Measurements from ENCODE around the gene CYP1A1.

DNA sequence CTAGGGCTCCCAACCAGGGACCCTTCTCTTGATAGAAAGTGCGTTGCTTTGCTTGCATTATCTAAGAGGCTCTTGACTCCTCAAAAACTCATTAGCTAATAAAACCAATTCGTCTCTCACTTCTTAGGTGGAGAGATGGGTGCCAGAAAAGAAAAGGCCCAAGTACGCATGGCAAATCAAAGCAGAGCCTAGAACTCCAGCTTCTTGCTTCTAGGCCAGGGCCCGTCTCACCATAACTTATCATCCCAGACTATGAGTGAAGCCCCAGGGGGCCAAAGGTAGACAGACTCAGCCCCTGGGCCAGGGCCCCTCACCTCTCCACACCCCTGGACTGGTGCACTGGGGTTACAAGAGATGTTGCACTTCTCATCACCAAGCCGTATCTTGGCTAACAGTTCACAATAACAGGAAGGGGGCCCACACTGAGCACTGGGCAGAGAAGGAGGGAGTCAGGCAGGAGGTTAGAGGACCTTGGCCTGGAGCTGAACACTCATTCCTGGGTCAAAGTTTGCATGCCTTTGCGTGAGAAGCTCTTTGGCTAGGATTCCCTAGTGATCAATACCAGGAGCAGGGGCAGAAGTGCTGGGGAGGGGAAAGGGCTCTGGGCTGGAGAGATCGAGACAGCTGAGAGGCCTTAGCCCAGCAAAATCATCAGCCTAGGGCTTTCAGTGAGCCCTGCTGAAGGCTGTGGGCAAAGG lies 5.4 kb upstream of the CYP1A1 start:
- no peak for TF ChIP-seq POLR2AphosphoS5 (IDR thresholded peaks at IDR 0.05; ENCODE audit: control insufficient read depth, insufficient read depth, low read depth, low read length)
- TF ChIP-seq FUS (optimal IDR thresholded peaks at IDR 0.05; ENCODE audit: low read depth, low read length): no peak
- TF ChIP-seq HLTF (IDR thresholded peaks at IDR 0.05): no peak
- TF ChIP-seq, protein P1, sequence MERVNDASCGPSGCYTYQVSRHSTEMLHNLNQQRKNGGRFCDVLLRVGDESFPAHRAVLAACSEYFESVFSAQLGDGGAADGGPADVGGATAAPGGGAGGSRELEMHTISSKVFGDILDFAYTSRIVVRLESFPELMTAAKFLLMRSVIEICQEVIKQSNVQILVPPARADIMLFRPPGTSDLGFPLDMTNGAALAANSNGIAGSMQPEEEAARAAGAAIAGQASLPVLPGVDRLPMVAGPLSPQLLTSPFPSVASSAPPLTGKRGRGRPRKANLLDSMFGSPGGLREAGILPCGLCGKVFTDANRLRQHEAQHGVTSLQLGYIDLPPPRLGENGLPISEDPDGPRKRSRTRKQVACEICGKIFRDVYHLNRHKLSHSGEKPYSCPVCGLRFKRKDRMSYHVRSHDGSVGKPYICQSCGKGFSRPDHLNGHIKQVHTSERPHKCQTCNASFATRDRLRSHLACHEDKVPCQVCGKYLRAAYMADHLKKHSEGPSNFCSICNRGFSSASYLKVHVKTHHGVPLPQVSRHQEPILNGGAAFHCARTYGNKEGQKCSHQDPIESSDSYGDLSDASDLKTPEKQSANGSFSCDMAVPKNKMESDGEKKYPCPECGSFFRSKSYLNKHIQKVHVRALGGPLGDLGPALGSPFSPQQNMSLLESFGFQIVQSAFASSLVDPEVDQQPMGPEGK (CRISPR knock-in tag; IDR thresholded peaks at IDR 0.05; ENCODE audit: borderline replicate concordance): no peak
- TF ChIP-seq, protein P2, sequence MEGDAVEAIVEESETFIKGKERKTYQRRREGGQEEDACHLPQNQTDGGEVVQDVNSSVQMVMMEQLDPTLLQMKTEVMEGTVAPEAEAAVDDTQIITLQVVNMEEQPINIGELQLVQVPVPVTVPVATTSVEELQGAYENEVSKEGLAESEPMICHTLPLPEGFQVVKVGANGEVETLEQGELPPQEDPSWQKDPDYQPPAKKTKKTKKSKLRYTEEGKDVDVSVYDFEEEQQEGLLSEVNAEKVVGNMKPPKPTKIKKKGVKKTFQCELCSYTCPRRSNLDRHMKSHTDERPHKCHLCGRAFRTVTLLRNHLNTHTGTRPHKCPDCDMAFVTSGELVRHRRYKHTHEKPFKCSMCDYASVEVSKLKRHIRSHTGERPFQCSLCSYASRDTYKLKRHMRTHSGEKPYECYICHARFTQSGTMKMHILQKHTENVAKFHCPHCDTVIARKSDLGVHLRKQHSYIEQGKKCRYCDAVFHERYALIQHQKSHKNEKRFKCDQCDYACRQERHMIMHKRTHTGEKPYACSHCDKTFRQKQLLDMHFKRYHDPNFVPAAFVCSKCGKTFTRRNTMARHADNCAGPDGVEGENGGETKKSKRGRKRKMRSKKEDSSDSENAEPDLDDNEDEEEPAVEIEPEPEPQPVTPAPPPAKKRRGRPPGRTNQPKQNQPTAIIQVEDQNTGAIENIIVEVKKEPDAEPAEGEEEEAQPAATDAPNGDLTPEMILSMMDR (IDR thresholded peaks at IDR 0.05 in 2 of 3, conservative IDR thresholded peaks at IDR 0.05 in 1 of 3; ENCODE audit: insufficient read depth in 2 of 3, low read depth in 1 of 3, low read length in 3 of 3): no peak
- TF ChIP-seq NRF1 (conservative IDR thresholded peaks at IDR 0.05 in 1 of 2, IDR thresholded peaks at IDR 0.05 in 1 of 2): no peak
- TF ChIP-seq ZNF232 (CRISPR knock-in tag; IDR thresholded peaks at IDR 0.05): no peak
- TF ChIP-seq, protein P3, sequence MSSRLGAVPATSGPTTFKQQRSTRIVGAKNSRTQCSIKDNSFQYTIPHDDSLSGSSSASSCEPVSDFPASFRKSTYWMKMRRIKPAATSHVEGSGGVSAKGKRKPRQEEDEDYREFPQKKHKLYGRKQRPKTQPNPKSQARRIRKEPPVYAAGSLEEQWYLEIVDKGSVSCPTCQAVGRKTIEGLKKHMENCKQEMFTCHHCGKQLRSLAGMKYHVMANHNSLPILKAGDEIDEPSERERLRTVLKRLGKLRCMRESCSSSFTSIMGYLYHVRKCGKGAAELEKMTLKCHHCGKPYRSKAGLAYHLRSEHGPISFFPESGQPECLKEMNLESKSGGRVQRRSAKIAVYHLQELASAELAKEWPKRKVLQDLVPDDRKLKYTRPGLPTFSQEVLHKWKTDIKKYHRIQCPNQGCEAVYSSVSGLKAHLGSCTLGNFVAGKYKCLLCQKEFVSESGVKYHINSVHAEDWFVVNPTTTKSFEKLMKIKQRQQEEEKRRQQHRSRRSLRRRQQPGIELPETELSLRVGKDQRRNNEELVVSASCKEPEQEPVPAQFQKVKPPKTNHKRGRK (tag; IDR thresholded peaks at IDR 0.05): no peak
- TF ChIP-seq, protein P4, sequence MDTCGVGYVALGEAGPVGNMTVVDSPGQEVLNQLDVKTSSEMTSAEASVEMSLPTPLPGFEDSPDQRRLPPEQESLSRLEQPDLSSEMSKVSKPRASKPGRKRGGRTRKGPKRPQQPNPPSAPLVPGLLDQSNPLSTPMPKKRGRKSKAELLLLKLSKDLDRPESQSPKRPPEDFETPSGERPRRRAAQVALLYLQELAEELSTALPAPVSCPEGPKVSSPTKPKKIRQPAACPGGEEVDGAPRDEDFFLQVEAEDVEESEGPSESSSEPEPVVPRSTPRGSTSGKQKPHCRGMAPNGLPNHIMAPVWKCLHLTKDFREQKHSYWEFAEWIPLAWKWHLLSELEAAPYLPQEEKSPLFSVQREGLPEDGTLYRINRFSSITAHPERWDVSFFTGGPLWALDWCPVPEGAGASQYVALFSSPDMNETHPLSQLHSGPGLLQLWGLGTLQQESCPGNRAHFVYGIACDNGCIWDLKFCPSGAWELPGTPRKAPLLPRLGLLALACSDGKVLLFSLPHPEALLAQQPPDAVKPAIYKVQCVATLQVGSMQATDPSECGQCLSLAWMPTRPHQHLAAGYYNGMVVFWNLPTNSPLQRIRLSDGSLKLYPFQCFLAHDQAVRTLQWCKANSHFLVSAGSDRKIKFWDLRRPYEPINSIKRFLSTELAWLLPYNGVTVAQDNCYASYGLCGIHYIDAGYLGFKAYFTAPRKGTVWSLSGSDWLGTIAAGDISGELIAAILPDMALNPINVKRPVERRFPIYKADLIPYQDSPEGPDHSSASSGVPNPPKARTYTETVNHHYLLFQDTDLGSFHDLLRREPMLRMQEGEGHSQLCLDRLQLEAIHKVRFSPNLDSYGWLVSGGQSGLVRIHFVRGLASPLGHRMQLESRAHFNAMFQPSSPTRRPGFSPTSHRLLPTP (IDR thresholded peaks at IDR 0.05; ENCODE audit: borderline replicate concordance, extremely low read depth, insufficient read length): no peak
- no peak for TF ChIP-seq CBX5 (IDR thresholded peaks at IDR 0.05; ENCODE audit: borderline replicate concordance, low read depth)
- no peak for TF ChIP-seq ARNT (IDR thresholded peaks at IDR 0.05)
- TF ChIP-seq FIP1L1 (IDR thresholded peaks at IDR 0.05; ENCODE audit: low read depth, low read length, poor library complexity, severe bottlenecking): no peak
- TF ChIP-seq POLR2A (conservative IDR thresholded peaks at IDR 0.05): no peak
